ENCODE measurements around the gene ZNF200. TPM values are rescaled to one million over a fixed set of nuclear protein-coding genes. Genes with fewer than 3 reads are reported as not detected.
"Not testable (repeated sequence)": the region's sequence is repeated elsewhere in the genome, so short reads cannot be mapped to it uniquely, and the experiment has no call there.

ZNF200 gene
- total and polyA plus RNA-seq, 9 donors = 4.8 to 9.2 (median 7.5) TPM

- intact Hi-C loops (cut with DNase I) = no loop called here
- no peaks in the 10 kb centered on the region for H3K27me3 ChIP-seq
- no peaks in the 10 kb centered on the region for H3K36me3 ChIP-seq
- no peak overlapping the region for H3K4me3 ChIP-seq
- no peak overlapping the region for H3K27ac ChIP-seq
- no peaks in the 10 kb centered on the region for H3K4me1 ChIP-seq (ENCODE audit: insufficient read depth)
- whole genome bisulfite sequencing, 3 donors = 72 to 83% (median 75%) methylated on average over 13 of the region's 13 CpGs
- TF ChIP-seq CTCF (IDR thresholded peaks at IDR 0.05) (no peak), EP300 (IDR thresholded peaks at IDR 0.05) (no peak), POLR2A (IDR thresholded peaks at IDR 0.05) (no peak)
- H3K9me3 ChIP-seq = no peaks in the 10 kb centered on the region
- no peak for DNase-seq
Observed at GRCh38 chr16:3198334-3199072, 36.5 kb downstream of the ZNF200 start.

DNA sequence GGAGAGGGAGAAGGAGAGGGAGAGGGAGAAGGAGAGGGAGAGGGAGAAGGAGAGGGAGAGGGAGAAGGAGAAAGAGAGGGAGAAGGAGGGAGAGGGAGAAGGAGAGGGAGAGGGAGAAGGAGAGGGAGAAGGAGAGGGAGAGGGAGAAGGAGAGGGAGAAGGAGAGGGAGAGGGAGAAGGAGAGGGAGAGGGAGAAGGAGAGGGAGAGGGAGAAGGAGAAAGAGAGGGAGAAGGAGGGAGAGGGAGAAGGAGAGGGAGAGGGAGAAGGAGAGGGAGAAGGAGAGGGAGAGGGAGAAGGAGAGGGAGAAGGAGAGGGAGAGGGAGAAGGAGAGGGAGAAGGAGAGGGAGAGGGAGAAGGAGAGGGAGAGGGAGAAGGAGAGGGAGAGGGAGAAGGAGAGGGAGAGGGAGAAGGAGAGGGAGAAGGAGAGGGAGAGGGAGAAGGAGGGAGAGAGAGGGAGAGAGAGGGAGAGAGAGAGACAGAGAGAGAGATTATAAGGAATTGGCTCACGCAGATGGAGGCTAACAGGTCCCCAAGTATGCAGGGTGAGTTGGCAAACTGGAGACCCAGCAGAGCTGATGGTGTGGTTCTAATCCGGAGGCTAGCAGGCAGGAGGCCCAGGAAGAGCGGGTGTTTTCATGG lies 37.1 kb downstream of the ZNF200 start:
- H3K9me3 ChIP-seq; H3K4me1 ChIP-seq (ENCODE audit: insufficient read depth); H3K4me3 ChIP-seq; H3K36me3 ChIP-seq; DNase-seq; intact Hi-C loops (cut with DNase I); H3K27me3 ChIP-seq; H3K27ac ChIP-seq: not testable (repeated sequence)
- WGBS, 3 donors = 55 to 65% (median 58%) methylated on average over 3 of the region's 3 CpGs

DNA sequence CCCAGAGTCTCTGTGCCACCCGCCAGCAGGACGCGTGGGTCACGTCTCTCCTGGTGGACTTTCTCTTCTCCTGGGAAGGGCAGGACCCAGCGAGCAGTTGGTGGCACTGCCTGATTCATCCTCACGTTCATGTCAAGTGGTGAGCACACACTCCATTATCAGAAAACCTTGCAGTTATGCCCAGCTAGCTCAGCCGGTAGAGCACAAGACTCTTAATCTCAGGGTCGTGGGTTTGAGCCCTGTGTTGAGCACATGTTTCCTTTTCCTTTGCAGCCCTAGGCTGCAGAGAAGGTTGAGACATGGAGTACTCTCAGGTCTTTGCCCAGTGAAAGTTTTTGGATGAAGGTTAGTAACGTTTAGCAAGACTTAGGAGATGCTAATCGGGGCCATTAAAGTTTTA lies 39.0 kb downstream of the ZNF200 start:
- WGBS, 3 donors = 62 to 74% (median 73%) methylated on average over 10 of the region's 10 CpGs
- H3K27me3 ChIP-seq = no peaks in the 10 kb centered on the region

GRCh38 chr16:3194792-3195191 lies 40.2 kb downstream of the ZNF200 start:
- H3K4me3 ChIP-seq = no peak overlapping the region
- 77 to 82% (median 79%) methylated on average over 20 of the region's 20 CpGs for WGBS, 3 donors
- H3K27ac ChIP-seq = no peak overlapping the region
- no peaks in the 10 kb centered on the region for H3K36me3 ChIP-seq
- no peak for DNase-seq
- no peaks in the 10 kb centered on the region for H3K4me1 ChIP-seq (ENCODE audit: insufficient read depth)
- no peak for TF ChIP-seq POLR2A (IDR thresholded peaks at IDR 0.05)
- intact Hi-C loops (cut with DNase I) = no loop called here
- H3K9me3 ChIP-seq = peaks cover 0 to 3% of the 10 kb centered on the region in 2 donors
- H3K27me3 ChIP-seq = no peaks in the 10 kb centered on the region

More for the DNA sequence above, 39.0 kb downstream of the ZNF200 start:
- no peaks in the 10 kb centered on the region for H3K4me1 ChIP-seq (ENCODE audit: insufficient read depth)
- DNase-seq = no peak
- intact Hi-C loops (cut with DNase I) = no loop called here
- TF ChIP-seq POLR2A (IDR thresholded peaks at IDR 0.05) (no peak), CTCF (IDR thresholded peaks at IDR 0.05) (no peak), EP300 (IDR thresholded peaks at IDR 0.05) (no peak)
- H3K27ac ChIP-seq = no peak overlapping the region
- peaks cover 0 to 3% of the 10 kb centered on the region in 2 donors for H3K9me3 ChIP-seq
- H3K4me3 ChIP-seq = no peak overlapping the region
- no peaks in the 10 kb centered on the region for H3K36me3 ChIP-seq

- TF ChIP-seq EP300 (IDR thresholded peaks at IDR 0.05) (no peak), POLR2A (IDR thresholded peaks at IDR 0.05) (no peak), CTCF (IDR thresholded peaks at IDR 0.05) (no peak)
- WGBS, 3 donors = 59 to 74% (median 62%) methylated on average over 49 of the region's 49 CpGs
Observed at GRCh38 chr16:3193221-3194212, 41.4 kb downstream of the ZNF200 start.

More at GRCh38 chr16:3193221-3194212, 41.4 kb downstream of the ZNF200 start:
- intact Hi-C loops (cut with DNase I) = no loop called here
- Histone ChIP-seq H3K27ac (no peak overlapping the region), H3K9me3 (peaks cover 0 to 3% of the 10 kb centered on the region in 2 donors), H3K36me3 (no peaks in the 10 kb centered on the region), H3K4me1 (ENCODE audit: insufficient read depth) (peaks cover 1% of the 10 kb centered on the region), H3K27me3 (no peaks in the 10 kb centered on the region), H3K4me3 (no peak overlapping the region)
- no peak for DNase-seq
